Keratinocyte (primary cell): ENCODE data around the gene HES7. TPM values are rescaled to one million over a fixed set of nuclear protein-coding genes. Genes with fewer than 3 reads are reported as not detected.

Experiments
- DNase-seq: peaks from one replicate; pipeline ENCODE4 v3.0.0-alpha.2; 2011; ENCODE audit warnings: low read depth, missing footprints, low spot score
- FAIRE-seq: peaks from 2 replicates; lab custom pipeline; 2011; peaks lifted over from hg19 to GRCh38; lab: Jason Lieb, UNC
- H2AFZ ChIP-seq: 2 replicates; pipeline ENCODE4 v1.6.0; 2012; ENCODE audit warnings: low read length, control low read depth, inconsistent platforms; ENCODE audit not compliant: control insufficient read depth
- H3K27ac ChIP-seq: 2 replicates; pipeline ENCODE4 v1.5.1; 2011; ENCODE audit warnings: low read length; ENCODE audit not compliant: control insufficient read depth, insufficient read depth
- H3K27me3 ChIP-seq: 3 replicates; pipeline ENCODE4 v1.6.0; 2011; ENCODE audit warnings: low read length; ENCODE audit not compliant: control insufficient read depth, insufficient read depth; ENCODE audit errors: extremely low read depth
- H3K36me3 ChIP-seq, 2 experiments: 2 replicates in 1 of 2; 3 replicates in 1 of 2; pipeline ENCODE4 v1.5.1; 2011; ENCODE audit warnings: low read length in 2 of 2, mild to moderate bottlenecking in 1 of 2; ENCODE audit not compliant: control insufficient read depth in 2 of 2, insufficient read depth in 2 of 2; ENCODE audit errors: extremely low read depth in 1 of 2
- H3K4me1 ChIP-seq: 3 replicates; pipeline ENCODE4 v1.5.1; 2011; ENCODE audit warnings: low read length; ENCODE audit not compliant: control insufficient read depth, insufficient read depth; ENCODE audit errors: extremely low read depth
- H3K4me2 ChIP-seq: 3 replicates; pipeline ENCODE4 v1.6.0; 2011; ENCODE audit warnings: low read depth, low read length; ENCODE audit not compliant: control insufficient read depth, insufficient read depth; ENCODE audit errors: extremely low read depth
- H3K4me3 ChIP-seq, 3 experiments: fragments of 200-600 bp in 1 of 3; sonication (generic) in 1 of 3; 2 replicates in 2 of 3; 3 replicates in 1 of 3; pipeline ENCODE4 v1.5.1; 2011 to 2016; ENCODE audit warnings: low read length in 3 of 3, mild to moderate bottlenecking in 3 of 3, control low read depth in 2 of 3, inconsistent platforms in 1 of 3, low read depth in 1 of 3, mixed read lengths in 1 of 3, mixed run types in 1 of 3, moderate library complexity in 1 of 3; ENCODE audit not compliant: control insufficient read depth in 2 of 3, insufficient read depth in 2 of 3; ENCODE audit errors: extremely low read depth in 1 of 3
- H3K79me2 ChIP-seq: 2 replicates; pipeline ENCODE4 v1.6.0; 2012; ENCODE audit warnings: low read length; ENCODE audit not compliant: control insufficient read depth, insufficient read depth
- H3K9ac ChIP-seq: 3 replicates; pipeline ENCODE4 v1.6.0; 2011; ENCODE audit warnings: low read length; ENCODE audit not compliant: control insufficient read depth, insufficient read depth; ENCODE audit errors: extremely low read depth
- H3K9me1 ChIP-seq: 3 replicates; pipeline ENCODE4 v1.6.0; 2011; ENCODE audit warnings: low read length; ENCODE audit not compliant: control insufficient read depth, insufficient read depth; ENCODE audit errors: extremely low read depth
- H3K9me3 ChIP-seq: 2 replicates; pipeline ENCODE4 v1.5.1; 2012; ENCODE audit warnings: low read depth, low read length; ENCODE audit not compliant: control insufficient read depth
- H4K20me1 ChIP-seq: 3 replicates; pipeline ENCODE4 v1.6.0; 2011; ENCODE audit warnings: low read length; ENCODE audit not compliant: control insufficient read depth, insufficient read depth; ENCODE audit errors: extremely low read depth
- EZH2 ChIP-seq: IDR thresholded peaks from one replicate; pipeline ENCODE4 v1.6.1; 2012; ENCODE audit warnings: inconsistent platforms, mild to moderate bottlenecking, low read length, moderate library complexity
- dilution Hi-C: fragments of 300-500 bp; cut with MboI; formaldehyde crosslinking; loops from one replicate; pipeline ENCODE4 v1.7.0; 2020; ENCODE audit warnings: low sequenced_read_pairs; ENCODE audit not compliant: extremely low pct_ligation_motif_present
- polyA plus RNA-seq, 5 experiments: library from polyadenylated mRNA; depleted of rRNA in 3 of 5; stranded (reverse) in 3 of 5; stranded (forward) in 1 of 5; unstranded in 1 of 5; fragments of >200 nt; gene quantifications; 1 replicate in 1 of 5; 2 replicates in 3 of 5; 3 replicates in 1 of 5; pipeline versions ENCODE4 v1.2.1 to v1.2.3, GENCODE V29; 2011 to 2012; ENCODE audit warnings: missing spikeins in 2 of 5, low read depth in 1 of 5, low replicate concordance in 1 of 5
- TF ChIP-seq, protein P1 (sequence below), 3 experiments: IDR thresholded peaks in 1 of 3; conservative IDR thresholded peaks in 1 of 3; optimal IDR thresholded peaks in 1 of 3; 2 replicates in 2 of 3; 3 replicates in 1 of 3; pipeline versions ENCODE3 to v1.5.1; 2011; ENCODE audit warnings: low read length in 3 of 3, mild to moderate bottlenecking in 3 of 3, moderate library complexity in 2 of 3, control low read depth in 1 of 3, inconsistent platforms in 1 of 3; ENCODE audit not compliant: insufficient read depth in 2 of 3; ENCODE audit errors: extremely low read depth in 1 of 3

The HES7 gene
- polyA plus RNA-seq, 1 donor (not counting 4 experiments of a cell fraction or from before 2014, with no cell fraction given), result 0.33 TPM

DNA sequence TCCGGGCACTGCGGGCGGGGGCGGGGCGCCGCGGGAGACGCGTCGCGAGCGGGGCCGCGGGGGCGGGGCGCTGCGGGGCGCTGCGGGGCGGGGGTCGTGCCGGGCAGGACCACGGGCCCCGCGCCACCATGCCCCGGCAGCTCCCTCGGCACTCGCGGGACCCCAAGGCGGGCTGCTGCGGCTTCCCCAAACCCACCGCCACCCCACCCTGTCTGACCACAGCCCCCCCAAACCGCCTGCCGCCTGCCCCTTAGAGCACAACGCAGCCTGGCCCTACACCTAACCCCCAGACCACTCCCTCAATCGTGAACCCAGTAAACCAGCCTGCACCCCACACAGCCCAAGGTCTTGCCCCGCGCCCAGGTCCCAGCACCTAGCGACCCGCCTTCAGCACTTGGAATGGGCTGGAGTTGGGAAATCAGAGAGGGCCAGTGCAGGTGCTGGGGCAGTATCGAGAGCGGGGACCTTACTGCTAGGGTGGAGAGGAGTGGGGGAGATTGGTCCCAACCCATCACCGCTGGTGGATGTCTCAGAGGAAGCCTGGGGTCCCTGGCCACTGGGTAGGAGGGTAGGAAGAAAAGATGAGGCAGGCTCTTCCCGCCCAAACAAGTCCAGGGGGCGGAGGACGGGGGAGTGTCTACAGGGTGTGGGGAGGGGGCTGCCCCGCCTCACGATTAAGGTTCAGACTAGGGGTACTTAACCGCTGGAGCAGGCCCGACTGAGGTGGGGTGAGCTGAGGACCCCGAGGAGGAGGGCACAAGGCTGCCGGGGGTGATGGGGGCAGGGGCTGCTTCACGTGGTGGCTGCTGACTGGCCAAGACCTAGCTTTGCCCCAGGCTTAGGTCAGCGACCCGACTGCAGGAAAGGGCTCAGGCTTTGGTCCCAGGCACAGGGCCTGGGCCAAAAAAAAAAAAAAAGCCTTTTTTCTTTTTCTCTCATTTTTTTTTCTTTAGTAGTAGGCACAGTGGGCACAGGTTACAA, 39.4 kb upstream of the HES7 start:
- TF ChIP-seq, protein P1, sequence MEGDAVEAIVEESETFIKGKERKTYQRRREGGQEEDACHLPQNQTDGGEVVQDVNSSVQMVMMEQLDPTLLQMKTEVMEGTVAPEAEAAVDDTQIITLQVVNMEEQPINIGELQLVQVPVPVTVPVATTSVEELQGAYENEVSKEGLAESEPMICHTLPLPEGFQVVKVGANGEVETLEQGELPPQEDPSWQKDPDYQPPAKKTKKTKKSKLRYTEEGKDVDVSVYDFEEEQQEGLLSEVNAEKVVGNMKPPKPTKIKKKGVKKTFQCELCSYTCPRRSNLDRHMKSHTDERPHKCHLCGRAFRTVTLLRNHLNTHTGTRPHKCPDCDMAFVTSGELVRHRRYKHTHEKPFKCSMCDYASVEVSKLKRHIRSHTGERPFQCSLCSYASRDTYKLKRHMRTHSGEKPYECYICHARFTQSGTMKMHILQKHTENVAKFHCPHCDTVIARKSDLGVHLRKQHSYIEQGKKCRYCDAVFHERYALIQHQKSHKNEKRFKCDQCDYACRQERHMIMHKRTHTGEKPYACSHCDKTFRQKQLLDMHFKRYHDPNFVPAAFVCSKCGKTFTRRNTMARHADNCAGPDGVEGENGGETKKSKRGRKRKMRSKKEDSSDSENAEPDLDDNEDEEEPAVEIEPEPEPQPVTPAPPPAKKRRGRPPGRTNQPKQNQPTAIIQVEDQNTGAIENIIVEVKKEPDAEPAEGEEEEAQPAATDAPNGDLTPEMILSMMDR (optimal IDR thresholded peaks at IDR 0.05 in 1 of 3, IDR thresholded peaks at IDR 0.05 in 1 of 3, conservative IDR thresholded peaks at IDR 0.05 in 1 of 3; ENCODE audit: extremely low read depth in 1 of 3, insufficient read depth in 2 of 3, low read length in 3 of 3), result no peak
- TF ChIP-seq EZH2, result no peak
- H3K9me1 ChIP-seq, result no peaks in the 10 kb centered on the region
- H2AFZ ChIP-seq, result peak overlapping the region; percentile 72
- H3K27ac ChIP-seq, result peak overlapping the region; percentile 58
- H3K36me3 ChIP-seq, result peaks cover 12 to 26% of the 10 kb centered on the region in 2 experiments
- no peaks in the 10 kb centered on the region for H3K27me3 ChIP-seq
- no peak for FAIRE-seq
- peak overlapping the region; percentile 93 for H3K9ac ChIP-seq
- H3K4me3 ChIP-seq, result peak overlapping the region; percentile 54 to 99 (median 92)
- dilution Hi-C loops, result no loop called here
- no peak for DNase-seq
- no peaks in the 10 kb centered on the region for H3K9me3 ChIP-seq
- H3K4me1 ChIP-seq, result peaks cover 39% of the 10 kb centered on the region
- H3K79me2 ChIP-seq, result peaks cover 18% of the 10 kb centered on the region
- H3K4me2 ChIP-seq, result peak overlapping the region; percentile 62
- no peaks in the 10 kb centered on the region for H4K20me1 ChIP-seq

DNA sequence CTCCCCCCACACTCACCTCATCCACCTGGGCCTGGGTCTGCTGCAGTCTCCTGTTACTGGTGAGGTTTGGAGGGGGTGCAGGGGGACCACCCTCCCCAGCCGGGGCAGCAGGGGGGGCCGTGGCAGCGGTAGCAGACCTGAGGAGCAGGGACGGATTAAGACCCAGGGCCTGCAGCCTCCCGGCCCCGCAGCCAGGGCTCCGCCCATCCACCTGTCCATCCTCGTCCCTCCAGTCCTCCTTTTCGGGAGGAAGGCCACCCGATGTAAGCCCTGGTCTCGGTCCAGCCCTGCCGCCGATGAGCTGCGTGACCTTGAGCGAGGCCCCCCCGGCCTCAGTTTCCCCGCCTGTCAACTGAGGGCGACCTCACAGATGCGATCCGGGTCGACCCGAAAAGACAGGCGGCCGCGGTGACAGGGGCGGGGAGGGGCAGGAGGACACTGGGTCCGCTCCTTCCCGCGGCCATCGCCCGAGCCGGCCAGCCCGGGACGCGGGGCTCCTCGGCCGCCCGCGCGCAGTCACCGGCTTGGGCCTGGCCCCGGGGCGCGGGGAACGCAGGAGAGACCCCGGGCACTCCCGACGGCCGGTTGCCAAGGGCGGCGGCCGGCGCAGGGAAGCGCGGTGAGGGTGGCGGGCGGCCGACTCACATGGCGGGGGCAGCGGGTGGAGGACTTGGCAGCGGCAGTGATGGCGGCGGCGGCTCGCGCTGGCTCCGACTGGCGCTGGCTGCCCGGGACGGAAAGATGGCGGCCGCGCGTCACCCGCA, 38.5 kb upstream of the HES7 start, which contains the start of gene VAMP2:
VAMP2 (minus strand) TSS at position 716 of the 764 bp plus-strand sequence; CDS start at position 647, 69 bp downstream.
- Histone ChIP-seq H3K4me1 (peaks cover 39% of the 10 kb centered on the region), H2AFZ (peak within 1 kb of the TSS; percentile 72), H4K20me1 (no peaks in the 10 kb centered on the region), H3K27ac (peak within 1 kb of the TSS; percentile 76), H3K36me3 (peaks cover 12 to 26% of the 10 kb centered on the region in 2 experiments), H3K9me1 (no peaks in the 10 kb centered on the region), H3K9ac (peak within 1 kb of the TSS; percentile 93), H3K4me2 (peak within 1 kb of the TSS; percentile 96), H3K4me3 (peak within 1 kb of the TSS; percentile 91 to 99 (median 92)), H3K79me2 (peaks cover 18% of the 10 kb centered on the region), H3K27me3 (no peaks in the 10 kb centered on the region), H3K9me3 (no peaks in the 10 kb centered on the region)
- no peak for TF ChIP-seq EZH2
- TF ChIP-seq, protein P1 (optimal IDR thresholded peaks at IDR 0.05 in 1 of 3, IDR thresholded peaks at IDR 0.05 in 1 of 3, conservative IDR thresholded peaks at IDR 0.05 in 1 of 3; ENCODE audit: extremely low read depth in 1 of 3, insufficient read depth in 2 of 3, low read length in 3 of 3), result no peak
- no peak for FAIRE-seq
- DNase-seq, result no peak
- dilution Hi-C loops, result no loop called here
